OCI-LY1 (cell line): ENCODE data around the gene PCBP2.

ENCODE experiments used
- H2AFZ ChIP-seq: fragments of 200-600 bp; sonication (generic), shearing (Covaris generic); 2 replicates; pipeline ENCODE4 v1.6.0; 2014; ENCODE audit warnings: antibody characterized with exemption, mild to moderate bottlenecking, low read length
- H3F3A ChIP-seq: fragments of 200-600 bp; sonication (generic), shearing (Covaris generic); 2 replicates; pipeline ENCODE4 v1.6.0; 2014; ENCODE audit warnings: mild to moderate bottlenecking, antibody characterized with exemption, low read length, moderate library complexity; ENCODE audit not compliant: insufficient read depth
- H3K27ac ChIP-seq: fragments of 200-600 bp; sonication (generic); 2 replicates; pipeline ENCODE4 v1.5.1; 2014; ENCODE audit warnings: low read length, mixed run types, mild to moderate bottlenecking, low read depth; ENCODE audit not compliant: poor library complexity, severe bottlenecking
- H3K27me3 ChIP-seq: fragments of 200-600 bp; sonication (generic); 2 replicates; pipeline ENCODE4 v1.6.0; 2014; ENCODE audit warnings: antibody characterized with exemption, mild to moderate bottlenecking, low read length, moderate library complexity; ENCODE audit not compliant: insufficient read depth
- H3K36me3 ChIP-seq: fragments of 200-600 bp; sonication (generic); 2 replicates; pipeline ENCODE4 v1.6.1; 2014; ENCODE audit warnings: mild to moderate bottlenecking, antibody characterized with exemption, low read length, moderate library complexity, mixed read lengths; ENCODE audit not compliant: insufficient read depth
- H3K4me1 ChIP-seq: fragments of 200-600 bp; sonication (generic); 2 replicates; pipeline ENCODE4 v1.5.1; 2014; ENCODE audit warnings: mild to moderate bottlenecking, low read length, moderate library complexity; ENCODE audit not compliant: insufficient read depth, severe bottlenecking
- H3K4me2 ChIP-seq: fragments of 200-600 bp; sonication (generic), shearing (Covaris generic); 2 replicates; pipeline ENCODE4 v1.6.1; 2014; ENCODE audit warnings: low read length
- H3K4me3 ChIP-seq: fragments of 200-600 bp; sonication (generic); 2 replicates; pipeline ENCODE4 v1.5.1; 2014; ENCODE audit warnings: low read length, low read depth, mild to moderate bottlenecking, mixed read lengths; ENCODE audit not compliant: poor library complexity, severe bottlenecking
- H3K79me2 ChIP-seq: fragments of 200-600 bp; shearing (Covaris generic); 2 replicates; pipeline ENCODE4 v1.6.1; 2016; ENCODE audit warnings: mixed run types, low read length, mixed read lengths; ENCODE audit not compliant: insufficient read depth
- H3K9ac ChIP-seq: fragments of 200-600 bp; sonication (generic), shearing (Covaris generic); 2 replicates; pipeline ENCODE4 v1.6.1; 2014; ENCODE audit warnings: mild to moderate bottlenecking, low read length, mixed read lengths
- H3K9me2 ChIP-seq: fragments of 200-600 bp; sonication (generic), shearing (Covaris generic); 2 replicates; pipeline ENCODE4 v1.6.1; 2014; ENCODE audit warnings: low read depth, mild to moderate bottlenecking, low read length, mixed read lengths
- H3K9me3 ChIP-seq: fragments of 200-600 bp; shearing (Covaris generic); 2 replicates; pipeline ENCODE4 v1.6.1; 2014; ENCODE audit warnings: low read length, mixed read lengths
- H4K20me1 ChIP-seq: fragments of 200-600 bp; sonication (generic), shearing (Covaris generic); 2 replicates; pipeline ENCODE4 v1.6.0; 2016; ENCODE audit warnings: mild to moderate bottlenecking, low read length; ENCODE audit not compliant: insufficient read depth
- CTCF ChIP-seq: fragments of 200-600 bp; sonication (generic), shearing (Covaris generic); IDR thresholded peaks from 2 replicates; pipeline ENCODE4 v1.5.1; 2017; ENCODE audit warnings: mild to moderate bottlenecking, antibody characterized with exemption, low read length, moderate library complexity, mixed read lengths
- EZH2 ChIP-seq: fragments of 200-600 bp; sonication (generic), shearing (Covaris generic); IDR thresholded peaks from 2 replicates; pipeline ENCODE4 v1.8.0; 2017; ENCODE audit warnings: borderline replicate concordance, mixed run types, mild to moderate bottlenecking, antibody characterized with exemption, low read length, moderate library complexity, mixed read lengths

Gene PCBP2

GRCh38 chr12:53484686-53485575 lies 33.0 kb downstream of the PCBP2 start:
- Histone ChIP-seq H3K9me3 (no peaks in the 10 kb centered on the region), H3K9ac (no peak overlapping the region), H4K20me1 (no peaks in the 10 kb centered on the region), H2AFZ (no peak overlapping the region), H3K79me2 (no peaks in the 10 kb centered on the region), H3K4me2 (no peak overlapping the region), H3K27ac (no peak overlapping the region), H3K36me3 (peaks cover 62% of the 10 kb centered on the region), H3K4me1 (no peaks in the 10 kb centered on the region), H3K9me2 (no peaks in the 10 kb centered on the region), H3F3A (peaks cover 7% of the 10 kb centered on the region; the same call in 1 of the 2 replicates), H3K4me3 (no peak overlapping the region), H3K27me3 (no peaks in the 10 kb centered on the region)
- TF ChIP-seq EZH2 (no peak), CTCF (no peak)

DNA sequence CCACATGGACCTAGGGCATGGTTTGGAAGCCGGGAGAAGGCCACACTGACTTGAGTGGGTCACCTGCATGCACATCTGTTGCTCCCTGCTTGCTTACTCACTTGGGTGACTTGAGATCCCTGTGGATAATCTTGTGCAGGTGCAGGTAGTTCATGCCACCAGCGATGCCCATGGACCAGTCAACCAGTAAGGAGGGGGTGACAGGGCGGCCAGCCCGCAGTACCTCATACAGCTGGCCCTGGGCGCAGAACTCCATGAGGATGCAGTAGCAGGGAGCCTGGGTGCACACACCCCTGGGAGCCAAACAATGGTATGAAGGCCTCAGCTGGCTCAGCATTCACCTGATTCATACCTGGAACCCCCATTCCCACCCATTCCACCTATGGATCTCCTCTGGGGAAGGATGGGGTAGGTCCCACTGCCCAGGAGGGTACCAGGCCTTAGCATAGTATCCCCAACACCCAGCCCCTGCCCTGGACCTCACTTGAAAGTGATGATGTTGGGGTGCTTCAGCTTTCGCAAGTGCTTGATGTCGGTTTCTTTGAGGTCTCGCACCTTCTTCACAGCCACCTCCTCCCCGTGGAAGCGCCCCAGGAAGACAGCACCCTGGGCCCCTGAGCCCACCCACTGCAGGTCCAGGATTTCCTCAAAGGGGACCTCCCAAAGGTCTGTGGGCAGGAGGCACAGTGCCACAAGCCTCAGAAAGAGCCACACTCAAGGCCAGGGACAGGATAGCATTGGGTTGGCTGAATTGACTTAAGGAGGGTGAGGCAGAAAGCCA lies 34.2 kb downstream of the PCBP2 start:
- no peaks in the 10 kb centered on the region for H3K79me2 ChIP-seq
- no peak overlapping the region for H3K9ac ChIP-seq
- no peaks in the 10 kb centered on the region for H3K9me2 ChIP-seq
- H3K4me1 ChIP-seq: no peaks in the 10 kb centered on the region
- H3K4me2 ChIP-seq: no peak overlapping the region
- peaks cover 7% of the 10 kb centered on the region; the same call in 1 of the 2 replicates for H3F3A ChIP-seq
- TF ChIP-seq EZH2 (no peak), CTCF (no peak)
- no peak overlapping the region for H3K4me3 ChIP-seq
- no peaks in the 10 kb centered on the region for H3K9me3 ChIP-seq
- H3K27ac ChIP-seq: no peak overlapping the region
- H3K27me3 ChIP-seq: no peaks in the 10 kb centered on the region; the same call in 1 of the 2 replicates
- H3K36me3 ChIP-seq: peaks cover 51% of the 10 kb centered on the region
- no peak overlapping the region for H2AFZ ChIP-seq
- no peaks in the 10 kb centered on the region for H4K20me1 ChIP-seq

- no peaks in the 10 kb centered on the region for H4K20me1 ChIP-seq
- H3K9me2 ChIP-seq: no peaks in the 10 kb centered on the region
- H3K9ac ChIP-seq: no peak overlapping the region
- TF ChIP-seq EZH2 (no peak), CTCF (no peak)
- H3F3A ChIP-seq: peaks cover 7% of the 10 kb centered on the region
- peaks cover 44% of the 10 kb centered on the region for H3K36me3 ChIP-seq
- no peak overlapping the region for H3K4me2 ChIP-seq
- H3K79me2 ChIP-seq: no peaks in the 10 kb centered on the region
- H3K27me3 ChIP-seq: no peaks in the 10 kb centered on the region; the same call in 1 of the 2 replicates
- H3K9me3 ChIP-seq: no peaks in the 10 kb centered on the region
- no peak overlapping the region for H3K27ac ChIP-seq
- no peaks in the 10 kb centered on the region for H3K4me1 ChIP-seq
- H3K4me3 ChIP-seq: no peak overlapping the region
- no peak overlapping the region for H2AFZ ChIP-seq
Measured at GRCh38 chr12:53486736-53487487, 35.0 kb downstream of the PCBP2 start.
